HG02588 (cell line): ENCODE measurements around the gene DNAH2.
A peak's percentile ranks its signal among the peaks of the same experiment; 100 is the strongest.

ENCODE experiments used
- ATAC-seq: cut with Tn5 transposase; IDR thresholded peaks from one replicate; pipeline ENCODE4 v1.9.1; 2021; ENCODE audit warnings: mild to moderate bottlenecking, moderate library complexity; ENCODE audit not compliant: unreplicated experiment

The DNAH2 gene

GRCh38 chr17:7817643-7817964, 100.1 kb downstream of the DNAH2 start:
- no peak for ATAC-seq

GRCh38 chr17:7818026-7818425, 100.5 kb downstream of the DNAH2 start:
- no peak for ATAC-seq

GRCh38 chr17:7818746-7819645, 101.5 kb downstream of the DNAH2 start:
- no peak for ATAC-seq

- no peak for ATAC-seq
Observed at GRCh38 chr17:7820231-7820630, 102.7 kb downstream of the DNAH2 start.

- ATAC-seq: no peak
Observed at GRCh38 chr17:7822126-7822525, 104.6 kb downstream of the DNAH2 start.

GRCh38 chr17:7823581-7824001, 106.0 kb downstream of the DNAH2 start:
- no peak for ATAC-seq

GRCh38 chr17:7824021-7824924, 106.7 kb downstream of the DNAH2 start:
- no peak for ATAC-seq

GRCh38 chr17:7825206-7825990, 107.9 kb downstream of the DNAH2 start:
- no peak for ATAC-seq

GRCh38 chr17:7830616-7831015, 113.1 kb downstream of the DNAH2 start:
- ATAC-seq: no peak

GRCh38 chr17:7831233-7831632, 113.7 kb downstream of the DNAH2 start:
- no peak for ATAC-seq

GRCh38 chr17:7832431-7832830, 114.9 kb downstream of the DNAH2 start:
- ATAC-seq: no peak

GRCh38 chr17:7833011-7833794, 115.7 kb downstream of the DNAH2 start:
- no peak for ATAC-seq

- peak; percentile 36 for ATAC-seq
Observed at GRCh38 chr17:7833795-7834541, 116.4 kb downstream of the DNAH2 start, which contains the start of gene KDM6B. KDM6B (plus strand) TSS chr17:7834217; CDS start chr17:7845555, 11,338 bp downstream.

- ATAC-seq: no peak
Observed at GRCh38 chr17:7834542-7834956, 117.0 kb downstream of the DNAH2 start.

GRCh38 chr17:7834957-7835813, 117.6 kb downstream of the DNAH2 start:
- ATAC-seq: peak; percentile 48

- ATAC-seq: peak; percentile 1
Observed at GRCh38 chr17:7835814-7836595, 118.5 kb downstream of the DNAH2 start.

GRCh38 chr17:7836596-7837407, 119.3 kb downstream of the DNAH2 start:
- ATAC-seq: no peak
